ENCODE measurements around the gene PLD4.
"Not testable (repeated sequence)": the region's sequence is repeated elsewhere in the genome, so short reads cannot be mapped to it uniquely, and the experiment has no call there.

Gene PLD4

GRCh38 chr14:104880584-104881210 is 44.0 kb upstream of the PLD4 start:
- H3K36me3 ChIP-seq (ENCODE audit: insufficient read depth, low read length): peaks cover 22% of the 10 kb centered on the region
- H3K27ac ChIP-seq (ENCODE audit: low read depth, low read length): no peak overlapping the region
- H3K4me1 ChIP-seq (ENCODE audit: insufficient read depth, low read length): 0 out of 2 replicates have a peak, but pooled peaks cover 4% of the 10 kb centered on the region
- no peak overlapping the region for H3K9ac ChIP-seq (ENCODE audit: low read depth, low read length)
- no peak overlapping the region for H3K4me3 ChIP-seq (ENCODE audit: low read length)
- H3K27me3 ChIP-seq (ENCODE audit: insufficient read depth, low read length): no peaks in the 10 kb centered on the region
- 84% methylated on average over 7 of the region's 7 CpGs for WGBS
- H3K9me3 ChIP-seq (ENCODE audit: insufficient read depth, low read depth, low read length): no peaks in the 10 kb centered on the region

- H3K36me3 ChIP-seq (ENCODE audit: insufficient read depth, low read length): peaks cover 24% of the 10 kb centered on the region
- H3K4me1 ChIP-seq (ENCODE audit: insufficient read depth, low read length): 0 out of 2 replicates have a peak, but pooled peaks cover 4% of the 10 kb centered on the region
- H3K4me3 ChIP-seq (ENCODE audit: low read length): no peak overlapping the region
- WGBS: 83% methylated on average over 13 of the region's 13 CpGs
- no peak overlapping the region for H3K27ac ChIP-seq (ENCODE audit: low read depth, low read length)
- H3K9me3 ChIP-seq (ENCODE audit: insufficient read depth, low read depth, low read length): no peaks in the 10 kb centered on the region
- no peaks in the 10 kb centered on the region for H3K27me3 ChIP-seq (ENCODE audit: insufficient read depth, low read length)
- no peak overlapping the region for H3K9ac ChIP-seq (ENCODE audit: low read depth, low read length)
These were observed 43.2 kb upstream of the PLD4 start for GRCh38 chr14:104881369-104881979.

- H3K36me3 ChIP-seq (ENCODE audit: insufficient read depth, low read length): peaks cover 28% of the 10 kb centered on the region
- H3K9me3 ChIP-seq (ENCODE audit: insufficient read depth, low read depth, low read length): no peaks in the 10 kb centered on the region
- H3K4me1 ChIP-seq (ENCODE audit: insufficient read depth, low read length): 0 out of 2 replicates have a peak, but pooled peaks cover 4% of the 10 kb centered on the region
- H3K27me3 ChIP-seq (ENCODE audit: insufficient read depth, low read length): no peaks in the 10 kb centered on the region
- no peak overlapping the region for H3K9ac ChIP-seq (ENCODE audit: low read depth, low read length)
- H3K4me3 ChIP-seq (ENCODE audit: low read length): no peak overlapping the region
- no peak overlapping the region for H3K27ac ChIP-seq (ENCODE audit: low read depth, low read length)
- WGBS: 68% methylated on average over 13 of the region's 13 CpGs
These were observed 42.2 kb upstream of the PLD4 start for GRCh38 chr14:104882325-104882973.

- Histone ChIP-seq H3K4me3 (ENCODE audit: low read length) (no peak overlapping the region), H3K27ac (ENCODE audit: low read depth, low read length) (no peak overlapping the region), H3K27me3 (ENCODE audit: insufficient read depth, low read length) (no peaks in the 10 kb centered on the region), H3K9ac (ENCODE audit: low read depth, low read length) (no peak overlapping the region), H3K36me3 (ENCODE audit: insufficient read depth, low read length) (peaks cover 26% of the 10 kb centered on the region), H3K4me1 (ENCODE audit: insufficient read depth, low read length) (0 out of 2 replicates have a peak, but pooled peaks cover 4% of the 10 kb centered on the region), H3K9me3 (ENCODE audit: insufficient read depth, low read depth, low read length) (no peaks in the 10 kb centered on the region)
- WGBS: 92% methylated on average over 38 of the region's 38 CpGs
These were observed 41.6 kb upstream of the PLD4 start for GRCh38 chr14:104882991-104883660.

- H3K4me1 ChIP-seq (ENCODE audit: insufficient read depth, low read length): 0 out of 2 replicates have a peak, but pooled peaks cover 4% of the 10 kb centered on the region
- WGBS: 93% methylated on average over 49 of the region's 49 CpGs
- no peak overlapping the region for H3K4me3 ChIP-seq (ENCODE audit: low read length)
- no peak overlapping the region for H3K9ac ChIP-seq (ENCODE audit: low read depth, low read length)
- H3K36me3 ChIP-seq (ENCODE audit: insufficient read depth, low read length): peaks cover 26% of the 10 kb centered on the region
- H3K27ac ChIP-seq (ENCODE audit: low read depth, low read length): no peak overlapping the region
- H3K9me3 ChIP-seq (ENCODE audit: insufficient read depth, low read depth, low read length): no peaks in the 10 kb centered on the region
- H3K27me3 ChIP-seq (ENCODE audit: insufficient read depth, low read length): no peaks in the 10 kb centered on the region
These were observed 40.9 kb upstream of the PLD4 start for GRCh38 chr14:104883681-104884361.

- not testable (repeated sequence) for H3K4me1 ChIP-seq (ENCODE audit: insufficient read depth, low read length); H3K9ac ChIP-seq (ENCODE audit: low read depth, low read length); H3K9me3 ChIP-seq (ENCODE audit: insufficient read depth, low read depth, low read length); H3K4me3 ChIP-seq (ENCODE audit: low read length); H3K27me3 ChIP-seq (ENCODE audit: insufficient read depth, low read length); H3K27ac ChIP-seq (ENCODE audit: low read depth, low read length)
- peaks cover 26% of the 10 kb centered on the region for H3K36me3 ChIP-seq (ENCODE audit: insufficient read depth, low read length)
- WGBS: 92% methylated on average over 23 of the region's 34 CpGs
These were observed 40.3 kb upstream of the PLD4 start for GRCh38 chr14:104884381-104884780.

GRCh38 chr14:104885031-104885972 is 39.4 kb upstream of the PLD4 start:
- WGBS: 93% methylated on average over 38 of the region's 38 CpGs
- Histone ChIP-seq H3K27ac (ENCODE audit: low read depth, low read length) (no peak overlapping the region), H3K36me3 (ENCODE audit: insufficient read depth, low read length) (peaks cover 24% of the 10 kb centered on the region), H3K27me3 (ENCODE audit: insufficient read depth, low read length) (no peaks in the 10 kb centered on the region), H3K9me3 (ENCODE audit: insufficient read depth, low read depth, low read length) (no peaks in the 10 kb centered on the region), H3K4me3 (ENCODE audit: low read length) (no peak overlapping the region), H3K9ac (ENCODE audit: low read depth, low read length) (no peak overlapping the region), H3K4me1 (ENCODE audit: insufficient read depth, low read length) (0 out of 2 replicates have a peak, but pooled peaks cover 4% of the 10 kb centered on the region)

GRCh38 chr14:104885973-104886689 is 38.5 kb upstream of the PLD4 start:
- WGBS: 94% methylated on average over 40 of the region's 40 CpGs
- H3K27ac ChIP-seq (ENCODE audit: low read depth, low read length): no peak overlapping the region
- H3K4me1 ChIP-seq (ENCODE audit: insufficient read depth, low read length): 0 out of 2 replicates have a peak, but pooled peaks cover 4% of the 10 kb centered on the region
- H3K36me3 ChIP-seq (ENCODE audit: insufficient read depth, low read length): peaks cover 19% of the 10 kb centered on the region
- no peaks in the 10 kb centered on the region for H3K27me3 ChIP-seq (ENCODE audit: insufficient read depth, low read length)
- no peak overlapping the region for H3K4me3 ChIP-seq (ENCODE audit: low read length)
- no peak overlapping the region for H3K9ac ChIP-seq (ENCODE audit: low read depth, low read length)
- no peaks in the 10 kb centered on the region for H3K9me3 ChIP-seq (ENCODE audit: insufficient read depth, low read depth, low read length)

GRCh38 chr14:104886690-104887622 is 37.7 kb upstream of the PLD4 start:
- H3K4me3 ChIP-seq (ENCODE audit: low read length): no peak overlapping the region
- H3K9me3 ChIP-seq (ENCODE audit: insufficient read depth, low read depth, low read length): no peaks in the 10 kb centered on the region
- H3K27ac ChIP-seq (ENCODE audit: low read depth, low read length): no peak overlapping the region
- WGBS: 96% methylated on average over 59 of the region's 59 CpGs
- peaks cover 19% of the 10 kb centered on the region for H3K36me3 ChIP-seq (ENCODE audit: insufficient read depth, low read length)
- no peaks in the 10 kb centered on the region for H3K27me3 ChIP-seq (ENCODE audit: insufficient read depth, low read length)
- 0 out of 2 replicates have a peak, but pooled peaks cover 2% of the 10 kb centered on the region for H3K4me1 ChIP-seq (ENCODE audit: insufficient read depth, low read length)
- H3K9ac ChIP-seq (ENCODE audit: low read depth, low read length): no peak overlapping the region

Measured in HUES64 (cell line).